Fibroblast of mammary gland (primary cell): ENCODE measurements around the gene EEF1AKMT1.

Experiments
- DNase-seq: peaks from one replicate; pipeline ENCODE4 v3.0.0-alpha.2; 2010; ENCODE audit warnings: low read depth
- H3K4me3 ChIP-seq: 2 replicates; pipeline ENCODE4 v1.5.1; 2011; ENCODE audit warnings: low read depth, mild to moderate bottlenecking, low read length, moderate library complexity; ENCODE audit not compliant: control insufficient read depth
- TF ChIP-seq, protein P1 (sequence below): conservative IDR thresholded peaks from 2 replicates; pipeline ENCODE4 v1.5.1; 2011; ENCODE audit warnings: low read depth, low read length, inconsistent platforms; ENCODE audit not compliant: control insufficient read depth, insufficient read depth

Gene EEF1AKMT1

DNA sequence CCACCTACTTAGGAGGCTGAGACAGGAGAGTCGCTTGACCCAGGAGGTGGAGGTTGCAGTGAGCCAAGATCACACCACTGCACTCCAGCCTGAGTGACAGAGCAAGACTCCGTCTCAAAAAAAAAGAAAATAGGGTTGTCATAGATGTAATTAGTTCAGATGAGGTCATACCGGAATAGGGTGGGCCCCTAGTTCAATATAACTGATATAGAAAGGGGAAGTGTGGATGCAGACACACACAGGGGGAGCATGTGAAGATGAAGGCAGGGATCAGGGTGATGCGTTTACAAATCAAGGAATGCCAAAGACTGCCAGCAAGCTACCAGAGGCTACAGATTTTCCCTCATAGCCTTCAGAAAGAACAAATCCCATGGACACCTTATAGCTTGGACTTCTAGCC, 24.3 kb upstream of the EEF1AKMT1 start:
- TF ChIP-seq, protein P1, sequence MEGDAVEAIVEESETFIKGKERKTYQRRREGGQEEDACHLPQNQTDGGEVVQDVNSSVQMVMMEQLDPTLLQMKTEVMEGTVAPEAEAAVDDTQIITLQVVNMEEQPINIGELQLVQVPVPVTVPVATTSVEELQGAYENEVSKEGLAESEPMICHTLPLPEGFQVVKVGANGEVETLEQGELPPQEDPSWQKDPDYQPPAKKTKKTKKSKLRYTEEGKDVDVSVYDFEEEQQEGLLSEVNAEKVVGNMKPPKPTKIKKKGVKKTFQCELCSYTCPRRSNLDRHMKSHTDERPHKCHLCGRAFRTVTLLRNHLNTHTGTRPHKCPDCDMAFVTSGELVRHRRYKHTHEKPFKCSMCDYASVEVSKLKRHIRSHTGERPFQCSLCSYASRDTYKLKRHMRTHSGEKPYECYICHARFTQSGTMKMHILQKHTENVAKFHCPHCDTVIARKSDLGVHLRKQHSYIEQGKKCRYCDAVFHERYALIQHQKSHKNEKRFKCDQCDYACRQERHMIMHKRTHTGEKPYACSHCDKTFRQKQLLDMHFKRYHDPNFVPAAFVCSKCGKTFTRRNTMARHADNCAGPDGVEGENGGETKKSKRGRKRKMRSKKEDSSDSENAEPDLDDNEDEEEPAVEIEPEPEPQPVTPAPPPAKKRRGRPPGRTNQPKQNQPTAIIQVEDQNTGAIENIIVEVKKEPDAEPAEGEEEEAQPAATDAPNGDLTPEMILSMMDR = no peak
- no peak overlapping the region for H3K4me3 ChIP-seq
- no peak for DNase-seq

DNA sequence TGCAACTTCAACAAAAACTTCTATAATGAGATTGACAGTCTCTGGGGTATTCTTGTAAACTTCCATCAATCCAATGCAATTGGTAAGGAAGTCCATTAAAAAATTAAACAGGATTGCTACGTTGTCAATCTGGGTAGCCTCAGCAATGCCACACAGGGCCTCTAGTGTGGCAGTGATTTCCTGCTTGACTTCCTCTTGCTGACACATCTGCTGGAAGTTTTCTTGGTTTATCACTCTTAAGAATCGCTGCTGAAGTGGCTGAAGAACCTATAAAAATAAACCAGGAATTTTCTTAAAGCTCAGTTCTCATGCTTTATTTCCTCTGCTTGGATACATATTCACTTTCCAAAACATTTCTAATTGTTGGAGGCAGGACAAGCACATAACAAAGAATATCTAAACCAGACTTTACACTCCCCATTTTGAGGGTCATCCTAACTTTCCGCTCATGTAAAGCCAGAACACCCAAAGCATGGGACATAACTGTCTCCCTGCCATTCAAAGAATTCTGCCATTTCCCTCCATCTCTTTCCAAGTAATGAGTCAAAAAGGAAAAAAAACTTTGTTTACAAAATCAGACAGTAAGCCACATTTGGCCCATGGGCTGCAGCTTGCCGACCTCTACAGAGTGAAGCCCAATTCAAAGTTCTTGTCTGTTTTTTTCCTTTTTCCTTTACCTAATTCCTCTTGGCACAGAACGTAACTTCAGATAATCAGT, 23.2 kb upstream of the EEF1AKMT1 start:
- H3K4me3 ChIP-seq = no peak overlapping the region
- peak; percentile 21 for DNase-seq
- TF ChIP-seq, protein P1 = no peak

DNA sequence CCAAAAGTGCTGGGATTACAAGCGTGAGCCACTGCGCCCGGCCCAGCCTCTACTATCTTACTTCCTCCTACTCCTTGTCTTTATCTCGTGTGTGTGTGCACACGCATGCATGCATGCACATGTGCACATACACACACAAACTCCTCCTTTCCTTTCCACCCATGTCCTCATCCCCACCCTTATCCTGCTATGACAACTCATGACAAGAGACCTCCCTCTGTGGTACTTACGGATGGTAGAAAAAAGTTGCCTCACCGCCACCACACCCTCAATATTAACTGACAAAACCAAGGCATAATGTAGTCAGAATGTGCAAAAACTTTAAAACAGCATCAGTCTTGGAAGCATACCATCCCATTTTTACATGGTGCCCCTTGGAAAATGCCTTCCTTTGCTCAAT, 15.9 kb upstream of the EEF1AKMT1 start:
- no peak for DNase-seq
- no peak overlapping the region for H3K4me3 ChIP-seq
- TF ChIP-seq, protein P1 = no peak

DNA sequence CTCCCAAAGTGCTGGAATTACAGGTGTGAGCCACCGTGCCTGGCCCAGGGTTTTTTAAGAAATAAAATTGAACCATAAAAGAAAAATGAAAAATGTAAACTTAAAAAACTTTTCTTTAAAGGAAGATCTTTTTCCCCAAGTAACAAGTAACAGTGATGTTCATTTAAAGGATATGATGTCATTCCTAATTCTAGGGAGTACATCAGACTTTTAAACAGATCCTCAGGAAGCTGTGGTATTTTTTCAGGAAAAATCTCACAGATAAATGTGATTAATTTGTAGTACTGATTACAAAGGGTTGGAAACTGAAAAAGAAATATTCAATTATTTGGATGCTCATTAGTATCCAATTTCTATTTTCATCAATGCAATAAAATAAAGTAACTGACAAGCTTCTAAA, 14.6 kb upstream of the EEF1AKMT1 start:
- TF ChIP-seq, protein P1 = no peak
- no peak for DNase-seq
- H3K4me3 ChIP-seq = no peak overlapping the region

DNA sequence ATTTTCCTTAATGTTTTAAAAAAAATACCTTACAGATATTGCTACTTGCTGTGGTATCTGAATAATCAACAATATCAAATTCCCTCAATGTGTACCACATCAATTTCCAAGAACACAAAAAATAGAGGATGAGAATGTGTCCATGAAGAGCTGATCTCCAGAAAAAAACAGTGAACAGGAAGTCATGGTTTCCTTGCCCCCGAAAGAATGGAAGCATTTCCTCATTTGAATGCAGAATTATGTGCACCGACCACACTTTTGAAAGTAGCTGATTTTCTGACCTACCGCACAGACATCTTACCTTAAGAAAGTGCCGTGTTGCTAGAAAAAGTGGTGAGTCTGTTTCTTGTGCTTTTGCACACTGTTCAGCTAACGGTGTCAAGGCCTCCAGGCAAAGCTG, 13.4 kb upstream of the EEF1AKMT1 start:
- TF ChIP-seq, protein P1 = no peak
- no peak for DNase-seq
- H3K4me3 ChIP-seq = no peak overlapping the region

DNA sequence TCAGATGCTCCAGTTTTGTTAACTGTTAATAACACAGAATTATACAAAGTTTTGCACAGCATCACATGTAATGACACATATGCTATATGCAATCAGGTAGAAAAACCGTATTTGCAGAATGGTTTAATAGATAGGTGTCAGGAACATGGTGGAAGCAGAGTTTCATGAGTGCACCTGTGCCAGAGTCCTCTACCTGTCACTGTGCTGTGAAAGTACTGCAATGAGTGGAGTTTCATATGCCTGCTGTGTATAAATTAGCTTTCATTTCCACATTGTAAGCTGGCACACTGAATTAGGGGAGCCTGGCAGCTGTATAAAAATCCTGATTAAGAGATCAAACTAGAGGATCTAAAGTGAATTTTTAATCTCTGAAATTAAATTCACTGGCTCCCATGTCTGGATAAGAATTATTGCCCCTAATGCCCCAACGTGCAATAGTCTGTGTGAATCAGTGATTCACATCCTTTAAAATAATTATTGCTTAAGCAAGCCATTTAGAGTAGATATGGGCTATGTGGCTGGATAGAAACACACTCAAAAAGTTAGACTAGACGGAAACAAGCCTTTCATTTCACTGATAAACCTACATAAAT, 8.5 kb upstream of the EEF1AKMT1 start:
- no peak overlapping the region for H3K4me3 ChIP-seq
- DNase-seq = no peak

More for the DNA sequence above, 8.5 kb upstream of the EEF1AKMT1 start:
- TF ChIP-seq, protein P1 = no peak
